Coronary artery (tissue), 2 donors: ENCODE data around the gene HOXD8.
A peak's percentile ranks its signal among the peaks of the same experiment; 100 is the strongest.

ENCODE experiments used
- DNase-seq: peaks from one replicate; pipeline ENCODE4 v3.0.0-alpha.2; 2017; ENCODE audit warnings: low spot score
- H3K27ac ChIP-seq, 2 donors: fragments of 200-600 bp; sonication (generic); one replicate each; pipeline ENCODE4 v1.5.1; 2016 to 2019
- H3K4me3 ChIP-seq: fragments of 200-600 bp; sonication (generic); 2 replicates; pipeline ENCODE4 v1.5.1; 2016; ENCODE audit warnings: mild to moderate bottlenecking, moderate library complexity
- TF ChIP-seq, protein P1 (sequence below): fragments of 200-600 bp; sonication (generic); IDR thresholded peaks from one replicate; pipeline ENCODE4 v1.5.1; 2019; ENCODE audit warnings: antibody characterized with exemption

Gene HOXD8

DNA sequence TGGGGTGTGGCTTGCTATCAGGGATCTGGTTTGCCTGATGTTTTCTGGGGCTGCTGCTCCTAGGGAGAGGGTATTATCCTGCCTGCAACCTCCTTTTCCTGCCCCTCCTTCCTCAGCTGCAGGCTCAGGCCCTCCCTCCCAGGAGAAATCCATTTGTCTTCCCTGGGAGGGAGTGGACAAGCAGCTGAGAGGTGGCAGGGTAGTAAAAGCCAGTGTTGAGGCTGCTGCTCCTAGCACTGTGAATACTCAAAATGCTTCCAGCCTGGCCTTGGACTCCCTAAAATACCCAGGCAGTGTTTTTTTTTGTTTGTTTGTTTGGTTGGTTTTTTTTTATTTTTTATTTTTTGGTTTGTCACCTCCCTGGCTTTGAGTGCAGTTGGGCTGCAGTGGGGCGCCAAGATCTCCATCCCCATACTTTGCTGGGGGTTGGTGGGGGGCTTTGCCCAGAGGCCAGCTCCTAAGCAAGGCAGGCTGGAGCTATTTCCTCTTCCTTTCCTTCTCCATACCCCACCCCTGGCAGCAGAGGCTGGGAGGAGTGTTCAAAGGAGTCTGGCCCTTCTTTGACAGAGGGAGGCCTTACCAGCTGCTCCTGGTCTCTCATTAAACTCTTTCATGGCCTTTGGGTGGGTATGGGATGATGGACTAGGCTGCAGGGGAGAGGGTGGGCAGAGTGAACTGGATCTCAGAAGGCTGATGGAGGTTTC lies 41.2 kb downstream of the HOXD8 start:
- DNase-seq: no peak
- Histone ChIP-seq H3K27ac (no peak overlapping the region), H3K4me3 (no peak overlapping the region)
- TF ChIP-seq, protein P1, sequence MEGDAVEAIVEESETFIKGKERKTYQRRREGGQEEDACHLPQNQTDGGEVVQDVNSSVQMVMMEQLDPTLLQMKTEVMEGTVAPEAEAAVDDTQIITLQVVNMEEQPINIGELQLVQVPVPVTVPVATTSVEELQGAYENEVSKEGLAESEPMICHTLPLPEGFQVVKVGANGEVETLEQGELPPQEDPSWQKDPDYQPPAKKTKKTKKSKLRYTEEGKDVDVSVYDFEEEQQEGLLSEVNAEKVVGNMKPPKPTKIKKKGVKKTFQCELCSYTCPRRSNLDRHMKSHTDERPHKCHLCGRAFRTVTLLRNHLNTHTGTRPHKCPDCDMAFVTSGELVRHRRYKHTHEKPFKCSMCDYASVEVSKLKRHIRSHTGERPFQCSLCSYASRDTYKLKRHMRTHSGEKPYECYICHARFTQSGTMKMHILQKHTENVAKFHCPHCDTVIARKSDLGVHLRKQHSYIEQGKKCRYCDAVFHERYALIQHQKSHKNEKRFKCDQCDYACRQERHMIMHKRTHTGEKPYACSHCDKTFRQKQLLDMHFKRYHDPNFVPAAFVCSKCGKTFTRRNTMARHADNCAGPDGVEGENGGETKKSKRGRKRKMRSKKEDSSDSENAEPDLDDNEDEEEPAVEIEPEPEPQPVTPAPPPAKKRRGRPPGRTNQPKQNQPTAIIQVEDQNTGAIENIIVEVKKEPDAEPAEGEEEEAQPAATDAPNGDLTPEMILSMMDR: no peak

DNA sequence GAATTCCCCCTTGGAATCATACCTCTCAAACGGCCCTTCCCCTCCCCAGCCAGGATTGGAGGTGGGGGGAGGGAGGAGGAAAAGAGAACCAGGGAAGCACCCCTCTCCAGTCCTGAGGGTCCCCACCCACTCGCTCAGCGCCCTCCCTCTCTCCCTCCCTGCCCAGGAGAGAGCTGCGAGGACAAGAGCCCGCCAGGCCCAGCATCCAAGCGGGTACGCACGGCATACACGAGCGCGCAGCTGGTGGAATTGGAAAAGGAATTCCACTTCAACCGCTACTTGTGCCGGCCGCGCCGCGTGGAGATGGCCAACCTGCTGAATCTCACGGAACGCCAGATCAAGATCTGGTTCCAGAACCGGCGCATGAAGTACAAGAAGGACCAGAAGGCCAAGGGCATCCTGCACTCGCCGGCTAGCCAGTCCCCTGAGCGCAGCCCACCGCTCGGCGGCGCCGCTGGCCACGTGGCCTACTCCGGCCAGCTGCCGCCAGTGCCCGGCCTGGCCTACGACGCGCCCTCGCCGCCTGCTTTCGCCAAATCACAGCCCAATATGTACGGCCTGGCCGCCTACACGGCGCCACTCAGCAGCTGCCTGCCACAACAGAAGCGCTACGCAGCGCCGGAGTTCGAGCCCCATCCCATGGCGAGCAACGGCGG lies 42.0 kb downstream of the HOXD8 start:
- H3K4me3 ChIP-seq: peak overlapping the region; percentile 47
- DNase-seq: no peak
- TF ChIP-seq, protein P1: no peak
- no peak overlapping the region for H3K27ac ChIP-seq

GRCh38 chr2:176172007-176172894 lies 42.7 kb downstream of the HOXD8 start:
- TF ChIP-seq, protein P1: no peak
- Histone ChIP-seq H3K4me3 (peak overlapping the region; percentile 47), H3K27ac (no peak overlapping the region)
- no peak for DNase-seq

GRCh38 chr2:176172895-176173566 lies 43.5 kb downstream of the HOXD8 start:
- no peak for DNase-seq
- Histone ChIP-seq H3K4me3 (no peak overlapping the region), H3K27ac (no peak overlapping the region)
- TF ChIP-seq, protein P1: no peak

- Histone ChIP-seq H3K4me3 (no peak overlapping the region), H3K27ac (no peak overlapping the region)
- DNase-seq: no peak
- TF ChIP-seq, protein P1: no peak
Measured at GRCh38 chr2:176173567-176174381, 44.3 kb downstream of the HOXD8 start.

- Histone ChIP-seq H3K4me3 (no peak overlapping the region), H3K27ac (no peak overlapping the region)
- DNase-seq: no peak
- TF ChIP-seq, protein P1: no peak
Measured at GRCh38 chr2:176174382-176174823, 44.9 kb downstream of the HOXD8 start.
